ENCODE results near the gene SNCAIP.

Gene SNCAIP

GRCh38 chr5:122385808-122386207 is 73.8 kb downstream of the SNCAIP start:
- no peak for DNase-seq (ENCODE audit: low read depth)
- H3K4me3 ChIP-seq (ENCODE audit: low read depth, low read length), result no peak overlapping the region
- TF ChIP-seq, protein P1, sequence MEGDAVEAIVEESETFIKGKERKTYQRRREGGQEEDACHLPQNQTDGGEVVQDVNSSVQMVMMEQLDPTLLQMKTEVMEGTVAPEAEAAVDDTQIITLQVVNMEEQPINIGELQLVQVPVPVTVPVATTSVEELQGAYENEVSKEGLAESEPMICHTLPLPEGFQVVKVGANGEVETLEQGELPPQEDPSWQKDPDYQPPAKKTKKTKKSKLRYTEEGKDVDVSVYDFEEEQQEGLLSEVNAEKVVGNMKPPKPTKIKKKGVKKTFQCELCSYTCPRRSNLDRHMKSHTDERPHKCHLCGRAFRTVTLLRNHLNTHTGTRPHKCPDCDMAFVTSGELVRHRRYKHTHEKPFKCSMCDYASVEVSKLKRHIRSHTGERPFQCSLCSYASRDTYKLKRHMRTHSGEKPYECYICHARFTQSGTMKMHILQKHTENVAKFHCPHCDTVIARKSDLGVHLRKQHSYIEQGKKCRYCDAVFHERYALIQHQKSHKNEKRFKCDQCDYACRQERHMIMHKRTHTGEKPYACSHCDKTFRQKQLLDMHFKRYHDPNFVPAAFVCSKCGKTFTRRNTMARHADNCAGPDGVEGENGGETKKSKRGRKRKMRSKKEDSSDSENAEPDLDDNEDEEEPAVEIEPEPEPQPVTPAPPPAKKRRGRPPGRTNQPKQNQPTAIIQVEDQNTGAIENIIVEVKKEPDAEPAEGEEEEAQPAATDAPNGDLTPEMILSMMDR (IDR thresholded peaks at IDR 0.05; ENCODE audit: low read depth, low read length, missing control alignments), result no peak

- DNase-seq (ENCODE audit: low read depth), result no peak
- H3K4me3 ChIP-seq (ENCODE audit: low read depth, low read length), result no peak overlapping the region
- TF ChIP-seq, protein P1 (IDR thresholded peaks at IDR 0.05; ENCODE audit: low read depth, low read length, missing control alignments), result no peak
Observed at GRCh38 chr5:122390154-122390553, 78.1 kb downstream of the SNCAIP start.

DNA sequence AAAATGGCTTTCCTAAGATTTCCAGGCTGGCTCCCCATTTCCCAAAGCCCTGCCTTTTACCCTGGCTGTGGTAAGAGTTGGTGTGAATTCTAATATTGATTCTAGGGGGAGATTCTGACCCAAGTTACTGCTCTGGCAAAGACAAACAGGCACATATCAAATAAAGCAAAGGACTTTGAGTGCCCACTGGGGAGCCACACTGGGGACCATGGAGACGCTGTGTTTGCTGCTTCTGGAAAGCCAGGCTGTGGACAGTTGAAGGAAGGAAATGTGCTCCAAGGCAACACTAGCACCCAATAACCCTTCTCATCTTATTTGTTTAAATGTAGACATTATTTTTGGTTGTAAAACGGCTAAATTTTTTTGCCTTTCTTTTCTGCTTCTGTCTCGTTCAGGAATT is 78.7 kb downstream of the SNCAIP start:
- TF ChIP-seq, protein P1 (IDR thresholded peaks at IDR 0.05; ENCODE audit: low read depth, low read length, missing control alignments), result no peak
- no peak for DNase-seq (ENCODE audit: low read depth)
- no peak overlapping the region for H3K4me3 ChIP-seq (ENCODE audit: low read depth, low read length)

- DNase-seq (ENCODE audit: low read depth), result no peak
- TF ChIP-seq, protein P1 (IDR thresholded peaks at IDR 0.05; ENCODE audit: low read depth, low read length, missing control alignments), result no peak
Observed at GRCh38 chr5:122391621-122392020, 79.6 kb downstream of the SNCAIP start.

GRCh38 chr5:122392224-122392623 is 80.2 kb downstream of the SNCAIP start:
- TF ChIP-seq, protein P1 (IDR thresholded peaks at IDR 0.05; ENCODE audit: low read depth, low read length, missing control alignments), result no peak
- no peak for DNase-seq (ENCODE audit: low read depth)
- no peak overlapping the region for H3K4me3 ChIP-seq (ENCODE audit: low read depth, low read length)

More at GRCh38 chr5:122391621-122392020, 79.6 kb downstream of the SNCAIP start:
- H3K4me3 ChIP-seq (ENCODE audit: low read depth, low read length), result no peak overlapping the region

- DNase-seq (ENCODE audit: low read depth), result no peak
- TF ChIP-seq, protein P1 (IDR thresholded peaks at IDR 0.05; ENCODE audit: low read depth, low read length, missing control alignments), result no peak
- H3K4me3 ChIP-seq (ENCODE audit: low read depth, low read length), result no peak overlapping the region
Observed at GRCh38 chr5:122392824-122393223, 80.8 kb downstream of the SNCAIP start.

GRCh38 chr5:122394284-122394930 is 82.4 kb downstream of the SNCAIP start:
- no peak overlapping the region for H3K4me3 ChIP-seq (ENCODE audit: low read depth, low read length)
- TF ChIP-seq, protein P1 (IDR thresholded peaks at IDR 0.05; ENCODE audit: low read depth, low read length, missing control alignments), result no peak
- no peak for DNase-seq (ENCODE audit: low read depth)
